SK-N-MC (cell line): ENCODE data around the gene CCM2.

Experiments
- EZH2 ChIP-seq: fragments of 200-600 bp; sonication (generic); IDR thresholded peaks from one replicate; pipeline ENCODE4 v1.6.1; 2017; ENCODE audit warnings: antibody characterized with exemption
- FOXP2 ChIP-seq: optimal IDR thresholded peaks from 2 replicates; pipeline ENCODE3; 2011; ENCODE audit warnings: mild to moderate bottlenecking, moderate library complexity; ENCODE audit not compliant: insufficient read depth; ENCODE audit errors: extremely low read length, control extremely low read depth
- POLR2AphosphoS5 ChIP-seq: IDR thresholded peaks from 2 replicates; pipeline ENCODE4 v1.6.1; 2012; ENCODE audit warnings: mild to moderate bottlenecking, low read depth, low read length, borderline replicate concordance

- TF ChIP-seq EZH2 (no peak), POLR2AphosphoS5 (no peak), FOXP2 (no peak)
These were observed 65.3 kb downstream of the CCM2 start for GRCh38 chr7:45065031-45065995.
